ENCODE results near the gene TSPAN9.

Gene TSPAN9

GRCh38 chr12:3292677-3293412 is 215.7 kb downstream of the TSPAN9 start:
- H3K27ac ChIP-seq (ENCODE audit: low read depth in 2 of 2, low read length in 2 of 2), result no peak overlapping the region

DNA sequence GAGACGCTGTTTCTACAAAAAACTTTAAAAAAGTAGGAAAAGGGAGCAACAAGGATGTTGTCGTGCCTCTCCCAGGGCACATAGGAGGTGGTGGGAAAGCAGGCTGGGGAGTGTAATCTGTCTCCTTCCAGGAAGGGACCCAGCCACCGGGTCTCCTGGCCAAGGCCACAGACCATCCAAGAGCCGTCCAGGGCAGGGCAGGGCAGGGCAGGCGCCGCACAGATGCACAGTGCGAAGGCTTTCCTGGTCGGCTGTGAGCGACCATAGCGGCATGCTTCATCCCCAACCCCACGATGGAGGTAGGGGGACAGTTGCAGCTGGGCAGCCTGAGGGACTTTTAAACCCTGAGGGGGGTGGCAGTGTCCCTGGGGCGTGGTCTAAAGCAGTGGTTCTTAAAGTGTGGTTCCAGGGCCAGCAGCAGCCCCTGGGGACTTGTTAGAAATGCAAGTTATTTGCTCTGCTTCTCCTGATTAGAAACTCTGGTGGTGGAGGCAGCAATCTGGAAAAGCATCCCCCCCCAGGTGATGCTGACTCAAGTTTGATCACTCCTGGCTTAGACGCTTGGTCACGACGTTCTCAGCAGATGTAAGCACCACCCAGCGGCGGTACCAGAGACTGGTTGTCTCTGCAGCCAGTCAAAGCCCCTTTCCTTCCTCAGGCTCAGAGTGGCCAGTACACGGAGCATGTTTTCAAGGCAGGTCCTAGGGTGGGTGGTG is 216.4 kb downstream of the TSPAN9 start:
- Histone ChIP-seq H3K4me1 (ENCODE audit: control insufficient read depth in 2 of 2, insufficient read depth in 2 of 2, low read length in 2 of 2) (peaks cover 0 to 2% of the 10 kb centered on the region in 2 donors), H3K36me3 (ENCODE audit: control insufficient read depth in 2 of 2, insufficient read depth in 2 of 2, low read length in 2 of 2) (no peaks in the 10 kb centered on the region), H3K27me3 (ENCODE audit: control insufficient read depth in 2 of 2, insufficient read depth in 2 of 2, low read length in 2 of 2) (no peaks in the 10 kb centered on the region), H3K9ac (ENCODE audit: low read depth in 1 of 2, low read length in 2 of 2) (no peak overlapping the region), H3K9me3 (ENCODE audit: control insufficient read depth in 2 of 2, low read length in 2 of 2) (no peaks in the 10 kb centered on the region), H3K4me3 (ENCODE audit: low read length in 2 of 2) (no peak overlapping the region), H3K27ac (ENCODE audit: low read depth in 2 of 2, low read length in 2 of 2) (no peak overlapping the region)

More at GRCh38 chr12:3292677-3293412, 215.7 kb downstream of the TSPAN9 start:
- H3K36me3 ChIP-seq (ENCODE audit: control insufficient read depth in 2 of 2, insufficient read depth in 2 of 2, low read length in 2 of 2), result no peaks in the 10 kb centered on the region
- H3K27me3 ChIP-seq (ENCODE audit: control insufficient read depth in 2 of 2, insufficient read depth in 2 of 2, low read length in 2 of 2), result no peaks in the 10 kb centered on the region
- H3K9ac ChIP-seq (ENCODE audit: low read depth in 1 of 2, low read length in 2 of 2), result no peak overlapping the region
- no peaks in the 10 kb centered on the region for H3K9me3 ChIP-seq (ENCODE audit: control insufficient read depth in 2 of 2, low read length in 2 of 2)
- no peak overlapping the region for H3K4me3 ChIP-seq (ENCODE audit: low read length in 2 of 2)
- H3K4me1 ChIP-seq (ENCODE audit: control insufficient read depth in 2 of 2, insufficient read depth in 2 of 2, low read length in 2 of 2), result peaks cover 0 to 2% of the 10 kb centered on the region in 2 donors

DNA sequence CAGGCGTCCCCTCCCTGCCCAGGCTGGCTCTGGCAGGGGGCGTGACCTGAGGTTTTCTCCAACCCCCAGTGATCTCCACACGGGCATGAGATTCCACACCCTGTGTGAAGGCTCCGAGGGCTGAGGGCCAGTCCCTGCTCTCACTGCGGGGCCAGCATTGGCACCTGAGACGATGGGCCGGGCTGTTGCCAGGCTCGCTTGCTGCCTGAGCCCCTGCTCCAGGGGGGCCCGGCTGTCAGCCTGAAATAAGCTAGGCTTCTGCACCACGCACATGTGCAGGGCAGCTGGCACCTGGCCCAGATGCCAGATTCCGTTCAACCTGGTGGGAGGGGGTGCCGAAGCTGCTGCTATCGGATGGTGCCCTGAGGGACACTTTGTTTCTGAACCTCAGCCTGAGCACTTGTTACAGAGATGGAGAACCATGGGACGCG is 217.3 kb downstream of the TSPAN9 start:
- H3K4me3 ChIP-seq (ENCODE audit: low read length in 2 of 2), result no peak overlapping the region
- no peak overlapping the region for H3K9ac ChIP-seq (ENCODE audit: low read depth in 1 of 2, low read length in 2 of 2)
- H3K27me3 ChIP-seq (ENCODE audit: control insufficient read depth in 2 of 2, insufficient read depth in 2 of 2, low read length in 2 of 2), result peaks cover 0 to 2% of the 10 kb centered on the region in 2 donors
- no peaks in the 10 kb centered on the region for H3K36me3 ChIP-seq (ENCODE audit: control insufficient read depth in 2 of 2, insufficient read depth in 2 of 2, low read length in 2 of 2)
- H3K9me3 ChIP-seq (ENCODE audit: control insufficient read depth in 2 of 2, low read length in 2 of 2), result no peaks in the 10 kb centered on the region
- H3K4me1 ChIP-seq (ENCODE audit: control insufficient read depth in 2 of 2, insufficient read depth in 2 of 2, low read length in 2 of 2), result peaks cover 0 to 2% of the 10 kb centered on the region in 2 donors
- no peak overlapping the region for H3K27ac ChIP-seq (ENCODE audit: low read depth in 2 of 2, low read length in 2 of 2)

DNA sequence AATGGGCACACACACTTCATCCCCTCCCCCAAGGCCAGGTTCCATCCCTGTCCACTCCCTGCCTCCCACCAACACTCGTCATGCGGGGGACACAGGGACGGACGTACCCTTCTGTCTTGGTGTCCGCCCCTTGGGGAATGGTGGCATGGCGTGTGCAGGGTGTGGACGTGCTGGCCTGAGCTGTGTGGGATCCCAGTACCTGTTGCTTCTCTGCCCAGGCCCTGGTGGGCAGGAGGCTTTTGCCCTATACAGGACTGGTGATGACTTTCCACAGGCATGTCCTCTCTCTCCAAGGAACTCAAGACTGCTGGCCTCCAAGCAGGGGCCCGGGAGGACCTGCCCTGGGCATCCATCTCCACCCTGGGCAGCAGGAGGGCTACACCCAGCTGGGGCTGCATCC is 218.0 kb downstream of the TSPAN9 start:
- Histone ChIP-seq H3K4me3 (ENCODE audit: low read length in 2 of 2) (no peak overlapping the region), H3K4me1 (ENCODE audit: control insufficient read depth in 2 of 2, insufficient read depth in 2 of 2, low read length in 2 of 2) (peaks cover under 1 to 5% of the 10 kb centered on the region in 2 donors), H3K9me3 (ENCODE audit: control insufficient read depth in 2 of 2, low read length in 2 of 2) (no peaks in the 10 kb centered on the region), H3K36me3 (ENCODE audit: control insufficient read depth in 2 of 2, insufficient read depth in 2 of 2, low read length in 2 of 2) (no peaks in the 10 kb centered on the region), H3K27me3 (ENCODE audit: control insufficient read depth in 2 of 2, insufficient read depth in 2 of 2, low read length in 2 of 2) (peaks cover 0 to 5% of the 10 kb centered on the region in 2 donors), H3K9ac (ENCODE audit: low read depth in 1 of 2, low read length in 2 of 2) (no peak overlapping the region), H3K27ac (ENCODE audit: low read depth in 2 of 2, low read length in 2 of 2) (no peak overlapping the region)

DNA sequence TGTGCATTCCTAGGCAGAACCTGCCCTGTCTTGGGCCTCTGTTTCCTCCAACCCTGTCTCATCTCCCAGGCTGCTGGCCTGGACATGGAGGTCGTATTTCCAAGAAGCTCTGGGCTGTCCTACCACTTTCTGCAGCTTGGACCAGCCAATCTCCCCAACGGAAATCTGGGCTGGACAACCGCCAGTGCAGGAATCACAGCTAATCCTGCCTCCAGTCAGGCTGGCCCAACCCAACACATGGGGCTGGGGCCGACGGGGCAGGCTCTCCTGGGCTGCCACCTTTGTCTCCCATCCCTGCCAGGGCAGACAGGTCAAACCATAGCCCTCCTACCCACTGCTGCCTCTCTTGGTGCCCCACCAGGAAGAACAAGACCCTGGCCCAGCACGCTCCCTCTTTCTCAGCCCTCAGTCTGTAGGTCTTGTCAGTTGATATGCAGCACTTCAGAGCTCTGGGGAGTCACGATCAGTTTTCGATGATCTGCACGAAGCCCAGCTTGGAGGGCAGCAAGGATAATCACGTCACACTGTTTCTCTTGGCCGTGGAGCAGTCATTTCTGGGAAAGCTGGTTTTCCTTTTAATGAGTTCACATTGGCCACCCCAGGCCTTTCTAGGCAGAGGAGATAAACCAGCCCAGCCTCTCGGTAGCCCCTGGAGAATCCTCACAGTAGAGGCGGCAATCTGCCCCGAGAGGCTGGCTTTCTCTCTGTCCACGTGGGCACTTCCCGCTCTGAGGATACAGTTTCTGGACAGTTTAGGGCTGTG is 218.6 kb downstream of the TSPAN9 start:
- no peak overlapping the region for H3K4me3 ChIP-seq (ENCODE audit: low read length in 2 of 2)
- H3K9me3 ChIP-seq (ENCODE audit: control insufficient read depth in 2 of 2, low read length in 2 of 2), result no peaks in the 10 kb centered on the region
- peaks cover 0 to 5% of the 10 kb centered on the region in 2 donors for H3K27me3 ChIP-seq (ENCODE audit: control insufficient read depth in 2 of 2, insufficient read depth in 2 of 2, low read length in 2 of 2)
- H3K36me3 ChIP-seq (ENCODE audit: control insufficient read depth in 2 of 2, insufficient read depth in 2 of 2, low read length in 2 of 2), result no peaks in the 10 kb centered on the region
- no peak overlapping the region for H3K27ac ChIP-seq (ENCODE audit: low read depth in 2 of 2, low read length in 2 of 2)
- peaks cover 6 to 10% of the 10 kb centered on the region in 2 donors for H3K4me1 ChIP-seq (ENCODE audit: control insufficient read depth in 2 of 2, insufficient read depth in 2 of 2, low read length in 2 of 2)
- no peak overlapping the region for H3K9ac ChIP-seq (ENCODE audit: low read depth in 1 of 2, low read length in 2 of 2)

DNA sequence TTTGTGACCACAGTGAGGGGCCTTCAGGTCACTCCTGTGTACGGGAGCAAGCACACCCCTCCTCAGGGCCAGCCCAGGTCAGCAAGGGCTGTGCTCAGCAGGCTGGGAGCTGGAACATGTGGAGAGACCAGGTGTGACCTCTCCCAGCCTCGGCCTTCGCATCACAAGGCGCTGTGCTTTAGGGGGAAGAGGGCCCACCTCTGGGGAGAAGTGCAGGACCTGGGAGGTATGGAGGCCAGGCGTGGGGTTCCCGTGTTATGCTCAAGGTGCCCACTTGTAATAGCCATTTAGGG is 219.2 kb downstream of the TSPAN9 start:
- peaks cover 0 to 5% of the 10 kb centered on the region in 2 donors for H3K27me3 ChIP-seq (ENCODE audit: control insufficient read depth in 2 of 2, insufficient read depth in 2 of 2, low read length in 2 of 2)
- H3K4me3 ChIP-seq (ENCODE audit: low read length in 2 of 2), result no peak overlapping the region
- H3K4me1 ChIP-seq (ENCODE audit: control insufficient read depth in 2 of 2, insufficient read depth in 2 of 2, low read length in 2 of 2), result peaks cover 6 to 10% of the 10 kb centered on the region in 2 donors
- H3K27ac ChIP-seq (ENCODE audit: low read depth in 2 of 2, low read length in 2 of 2), result no peak overlapping the region
- no peaks in the 10 kb centered on the region for H3K9me3 ChIP-seq (ENCODE audit: control insufficient read depth in 2 of 2, low read length in 2 of 2)
- no peak overlapping the region for H3K9ac ChIP-seq (ENCODE audit: low read depth in 1 of 2, low read length in 2 of 2)
- no peaks in the 10 kb centered on the region for H3K36me3 ChIP-seq (ENCODE audit: control insufficient read depth in 2 of 2, insufficient read depth in 2 of 2, low read length in 2 of 2)

- H3K4me3 ChIP-seq (ENCODE audit: low read length in 2 of 2), result no peak overlapping the region
- H3K4me1 ChIP-seq (ENCODE audit: control insufficient read depth in 2 of 2, insufficient read depth in 2 of 2, low read length in 2 of 2), result peaks cover 6 to 10% of the 10 kb centered on the region in 2 donors
- H3K9me3 ChIP-seq (ENCODE audit: control insufficient read depth in 2 of 2, low read length in 2 of 2), result no peaks in the 10 kb centered on the region
These were observed 221.4 kb downstream of the TSPAN9 start for GRCh38 chr12:3298603-3299002.

DNA sequence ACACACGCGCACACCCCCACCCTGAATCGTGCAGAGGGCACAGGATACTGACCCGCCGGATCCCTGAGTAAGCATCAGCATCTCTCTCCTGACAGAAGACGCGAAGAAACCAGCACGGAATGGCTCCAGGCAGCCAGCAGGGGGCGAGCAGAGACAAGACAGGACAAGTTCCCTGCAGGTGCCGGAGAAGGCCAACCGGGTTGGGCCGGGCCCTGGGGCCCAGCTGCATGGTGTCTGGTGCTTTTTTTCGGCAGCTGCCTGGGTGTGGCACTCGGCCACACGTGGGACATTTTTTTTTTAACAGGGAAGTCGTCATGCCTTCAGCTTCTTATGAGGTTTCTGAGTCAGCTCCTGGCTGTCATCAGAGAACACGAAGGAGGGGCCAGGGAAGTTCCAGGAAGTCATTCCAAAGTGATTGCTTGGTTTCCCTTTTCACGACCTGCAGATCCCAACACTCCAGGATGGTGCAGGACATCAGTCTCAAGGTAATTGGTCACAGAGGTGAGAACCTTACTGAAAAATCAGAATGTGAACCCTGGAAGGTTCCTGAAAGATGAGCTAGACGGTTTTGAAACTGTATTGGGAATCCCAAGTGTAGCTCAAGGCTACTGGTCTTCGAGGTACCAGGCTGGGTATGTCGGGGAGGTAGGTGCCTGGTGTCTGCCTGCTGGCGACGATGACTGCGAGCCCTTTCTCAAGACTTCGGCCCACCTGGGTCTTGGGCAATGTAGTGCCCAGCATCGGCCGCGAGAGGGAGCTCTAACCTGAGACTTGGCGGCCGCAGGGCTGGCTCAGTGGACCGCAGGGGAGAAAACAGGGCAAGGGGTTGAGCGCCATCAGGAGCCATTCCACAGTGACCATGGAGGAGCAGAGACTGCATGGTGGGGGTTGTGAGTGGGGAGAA is 223.0 kb downstream of the TSPAN9 start:
- peaks cover 6 to 10% of the 10 kb centered on the region in 2 donors for H3K4me1 ChIP-seq (ENCODE audit: control insufficient read depth in 2 of 2, insufficient read depth in 2 of 2, low read length in 2 of 2)
- H3K9me3 ChIP-seq (ENCODE audit: control insufficient read depth in 2 of 2, low read length in 2 of 2), result no peaks in the 10 kb centered on the region
- peak overlapping the region in 1 of 2 donors; percentile 58 for H3K9ac ChIP-seq (ENCODE audit: low read depth in 1 of 2, low read length in 2 of 2)
- peak overlapping the region; percentile 51 to 63 for H3K4me3 ChIP-seq (ENCODE audit: low read length in 2 of 2)
- H3K36me3 ChIP-seq (ENCODE audit: control insufficient read depth in 2 of 2, insufficient read depth in 2 of 2, low read length in 2 of 2), result no peaks in the 10 kb centered on the region
- H3K27ac ChIP-seq (ENCODE audit: low read depth in 2 of 2, low read length in 2 of 2), result peak overlapping the region; percentile 73
- H3K27me3 ChIP-seq (ENCODE audit: control insufficient read depth in 2 of 2, insufficient read depth in 2 of 2, low read length in 2 of 2), result peaks cover 0 to 5% of the 10 kb centered on the region in 2 donors

More at GRCh38 chr12:3298603-3299002, 221.4 kb downstream of the TSPAN9 start:
- Histone ChIP-seq H3K27me3 (ENCODE audit: control insufficient read depth in 2 of 2, insufficient read depth in 2 of 2, low read length in 2 of 2) (peaks cover 0 to 5% of the 10 kb centered on the region in 2 donors), H3K9ac (ENCODE audit: low read depth in 1 of 2, low read length in 2 of 2) (no peak overlapping the region), H3K36me3 (ENCODE audit: control insufficient read depth in 2 of 2, insufficient read depth in 2 of 2, low read length in 2 of 2) (no peaks in the 10 kb centered on the region), H3K27ac (ENCODE audit: low read depth in 2 of 2, low read length in 2 of 2) (no peak overlapping the region)

- Histone ChIP-seq H3K27me3 (ENCODE audit: control insufficient read depth in 2 of 2, insufficient read depth in 2 of 2, low read length in 2 of 2) (peaks cover 0 to 5% of the 10 kb centered on the region in 2 donors), H3K36me3 (ENCODE audit: control insufficient read depth in 2 of 2, insufficient read depth in 2 of 2, low read length in 2 of 2) (no peaks in the 10 kb centered on the region), H3K4me1 (ENCODE audit: control insufficient read depth in 2 of 2, insufficient read depth in 2 of 2, low read length in 2 of 2) (peaks cover 6 to 8% of the 10 kb centered on the region in 2 donors), H3K9me3 (ENCODE audit: control insufficient read depth in 2 of 2, low read length in 2 of 2) (no peaks in the 10 kb centered on the region), H3K27ac (ENCODE audit: low read depth in 2 of 2, low read length in 2 of 2) (no peak overlapping the region), H3K9ac (ENCODE audit: low read depth in 1 of 2, low read length in 2 of 2) (peak overlapping the region in 1 of 2 donors; percentile 58), H3K4me3 (ENCODE audit: low read length in 2 of 2) (peak overlapping the region in 1 of 2 donors; percentile 51)
These were observed 223.7 kb downstream of the TSPAN9 start for GRCh38 chr12:3300833-3301401.

All from mucosa of rectum (tissue), 2 donors.